ENCODE results near the gene ITGA6. TPM values are rescaled to one million over a fixed set of nuclear protein-coding genes. Genes with fewer than 3 reads are reported as not detected.

Gene ITGA6
- total RNA-seq: 10 to 100 TPM; 24.0 to 38.3 (median 32.1) TPM
- 14.8 TPM for polyA plus RNA-seq
- long read RNA-seq, donor 1, full-length matches to known transcripts: 22 of 47 reads
- long read RNA-seq, donor 1, partial matches to known transcripts: 20 of 47 reads
- long read RNA-seq, donor 1, other reads (novel, unspliced or antisense): 5 of 47 reads
- long read RNA-seq, donor 2, full-length matches to known transcripts: 11 of 16 reads
- long read RNA-seq, donor 2, partial matches to known transcripts: 4 of 16 reads
- long read RNA-seq, donor 2, other reads (novel, unspliced or antisense): 1 of 16 reads
- long read RNA-seq, donor 3, full-length matches to known transcripts: 16 of 51 reads
- long read RNA-seq, donor 3, partial matches to known transcripts: 28 of 51 reads
- long read RNA-seq, donor 3, other reads (novel, unspliced or antisense): 7 of 51 reads
- long read RNA-seq, donor 4, full-length matches to known transcripts: 7 of 13 reads
- long read RNA-seq, donor 4, partial matches to known transcripts: 5 of 13 reads
- long read RNA-seq, donor 4, other reads (novel, unspliced or antisense): 1 of 13 reads

DNA sequence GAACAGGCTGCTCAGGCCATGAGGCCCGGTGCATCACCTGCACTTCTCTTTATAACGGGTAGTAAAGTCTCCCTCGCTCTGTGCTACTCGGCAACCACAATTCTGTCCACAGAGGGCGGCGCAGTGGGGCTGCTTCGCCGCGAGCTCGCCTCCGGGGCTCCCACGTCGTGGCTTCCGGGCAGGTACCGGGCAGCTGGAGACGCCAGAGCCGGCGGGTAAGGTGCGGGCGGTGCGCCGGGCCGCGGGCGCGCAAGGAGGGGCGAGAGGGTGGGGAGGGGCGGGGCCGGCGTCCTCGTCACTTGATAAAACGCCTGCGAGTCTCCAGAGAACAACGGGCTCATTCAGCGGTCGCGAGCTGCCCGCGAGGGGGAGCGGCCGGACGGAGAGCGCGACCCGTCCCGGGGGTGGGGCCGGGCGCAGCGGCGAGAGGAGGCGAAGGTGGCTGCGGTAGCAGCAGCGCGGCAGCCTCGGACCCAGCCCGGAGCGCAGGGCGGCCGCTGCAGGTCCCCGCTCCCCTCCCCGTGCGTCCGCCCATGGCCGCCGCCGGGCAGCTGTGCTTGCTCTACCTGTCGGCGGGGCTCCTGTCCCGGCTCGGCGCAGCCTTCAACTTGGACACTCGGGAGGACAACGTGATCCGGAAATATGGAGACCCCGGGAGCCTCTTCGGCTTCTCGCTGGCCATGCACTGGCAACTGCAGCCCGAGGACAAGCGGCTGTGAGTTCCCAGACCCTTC, at the start of gene ITGA6:
TSS of gene ITGA6 (plus strand) at position 331 of the 734 bp plus-strand sequence.
- intact Hi-C loops (cut with DNase I): no loop called here
- H3K27ac ChIP-seq (ENCODE audit: low read length): peak within 1 kb of the TSS; percentile 61
- H3K4me1 ChIP-seq (ENCODE audit: control insufficient read depth, insufficient read depth, low read length): no peaks in the 10 kb centered on the region
- no peaks in the 10 kb centered on the region for H3K27me3 ChIP-seq (ENCODE audit: control insufficient read depth, insufficient read depth)
- DNase-seq (peak; percentile 77 to 88 (median 88)), ATAC-seq (peak; percentile 86 to 88)
- H3K4me3 ChIP-seq (ENCODE audit: low read length): peak within 1 kb of the TSS; percentile 59
- no peaks in the 10 kb centered on the region for H3K9me3 ChIP-seq (ENCODE audit: control insufficient read depth, low read length)
- WGBS: under 1% methylated on average over 79 of the region's 79 CpGs

- 41% methylated on average over 8 of the region's 8 CpGs for WGBS
Measured at GRCh38 chr2:172380436-172381274, 46.7 kb upstream of the ITGA6 start.

GRCh38 chr2:172381275-172382027, 45.9 kb upstream of the ITGA6 start:
- 71% methylated on average over 3 of the region's 3 CpGs for WGBS
- Histone ChIP-seq H3K27me3 (ENCODE audit: control insufficient read depth, insufficient read depth) (no peaks in the 10 kb centered on the region), H3K4me1 (ENCODE audit: control insufficient read depth, insufficient read depth, low read length) (peaks cover 7% of the 10 kb centered on the region), H3K4me3 (ENCODE audit: low read length) (no peak overlapping the region), H3K9me3 (ENCODE audit: control insufficient read depth, low read length) (no peaks in the 10 kb centered on the region), H3K27ac (ENCODE audit: low read length) (no peak overlapping the region)
- DNase-seq: no peak
- no peak for ATAC-seq
- intact Hi-C loops (cut with DNase I): no loop called here

More at GRCh38 chr2:172380436-172381274, 46.7 kb upstream of the ITGA6 start:
- peaks cover 7% of the 10 kb centered on the region for H3K4me1 ChIP-seq (ENCODE audit: control insufficient read depth, insufficient read depth, low read length)
- no peak overlapping the region for H3K27ac ChIP-seq (ENCODE audit: low read length)
- intact Hi-C loops (cut with DNase I): no loop called here
- no peaks in the 10 kb centered on the region for H3K9me3 ChIP-seq (ENCODE audit: control insufficient read depth, low read length)
- DNase-seq: no peak
- no peaks in the 10 kb centered on the region for H3K27me3 ChIP-seq (ENCODE audit: control insufficient read depth, insufficient read depth)
- H3K4me3 ChIP-seq (ENCODE audit: low read length): no peak overlapping the region
- no peak for ATAC-seq

DNA sequence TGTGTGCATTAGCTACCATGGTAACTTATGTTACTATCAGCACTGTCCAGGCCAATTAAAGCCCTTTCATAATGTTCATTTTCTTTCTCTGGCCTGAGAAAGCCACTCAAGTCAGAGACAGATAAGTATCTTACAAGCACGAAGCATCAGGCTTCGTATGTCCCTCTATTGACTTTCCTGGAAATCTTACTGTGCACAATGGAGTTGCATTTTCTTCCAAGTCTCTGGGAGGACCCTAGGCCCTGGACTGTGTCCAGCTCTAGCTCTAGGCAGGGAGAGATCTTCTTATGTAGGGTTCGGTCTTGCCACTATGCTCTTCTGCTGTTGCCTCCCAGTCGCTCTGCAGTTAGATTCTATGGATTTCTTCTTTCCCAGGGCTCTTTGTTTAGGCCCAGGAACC, 40.0 kb upstream of the ITGA6 start:
- DNase-seq (no peak), ATAC-seq (no peak)
- H3K4me3 ChIP-seq (ENCODE audit: low read length): no peak overlapping the region
- intact Hi-C loops (cut with DNase I): no loop called here
- no peaks in the 10 kb centered on the region for H3K4me1 ChIP-seq (ENCODE audit: control insufficient read depth, insufficient read depth, low read length)
- H3K9me3 ChIP-seq (ENCODE audit: control insufficient read depth, low read length): no peaks in the 10 kb centered on the region
- no peak overlapping the region for H3K27ac ChIP-seq (ENCODE audit: low read length)
- H3K27me3 ChIP-seq (ENCODE audit: control insufficient read depth, insufficient read depth): no peaks in the 10 kb centered on the region
- WGBS: 55% methylated on average over 4 of the region's 4 CpGs

- Histone ChIP-seq H3K4me3 (ENCODE audit: low read length) (no peak overlapping the region), H3K4me1 (ENCODE audit: control insufficient read depth, insufficient read depth, low read length) (no peaks in the 10 kb centered on the region), H3K27ac (ENCODE audit: low read length) (peak overlapping the region; percentile 42), H3K9me3 (ENCODE audit: control insufficient read depth, low read length) (no peaks in the 10 kb centered on the region), H3K27me3 (ENCODE audit: control insufficient read depth, insufficient read depth) (no peaks in the 10 kb centered on the region)
- no peak for DNase-seq
- intact Hi-C loops (cut with DNase I): no loop called here
- WGBS: 65% methylated on average over 4 of the region's 4 CpGs
- ATAC-seq: no peak
Measured at GRCh38 chr2:172389685-172390339, 37.6 kb upstream of the ITGA6 start.

GRCh38 chr2:172394002-172394401, 33.4 kb upstream of the ITGA6 start:
- intact Hi-C loops (cut with DNase I): no loop called here
- no peak overlapping the region for H3K27ac ChIP-seq (ENCODE audit: low read length)
- WGBS: 58% methylated on average over 1 of the region's 1 CpG
- ATAC-seq (peak; percentile 60 to 71), DNase-seq (no peak)
- no peaks in the 10 kb centered on the region for H3K9me3 ChIP-seq (ENCODE audit: control insufficient read depth, low read length)
- no peaks in the 10 kb centered on the region for H3K27me3 ChIP-seq (ENCODE audit: control insufficient read depth, insufficient read depth)
- peaks cover 4% of the 10 kb centered on the region for H3K4me1 ChIP-seq (ENCODE audit: control insufficient read depth, insufficient read depth, low read length)
- no peak overlapping the region for H3K4me3 ChIP-seq (ENCODE audit: low read length)

- ATAC-seq (peak in 1 of 2 donors; percentile 55), DNase-seq (no peak)
- 37% methylated on average over 3 of the region's 3 CpGs for WGBS
- Histone ChIP-seq H3K9me3 (ENCODE audit: control insufficient read depth, low read length) (no peaks in the 10 kb centered on the region), H3K4me1 (ENCODE audit: control insufficient read depth, insufficient read depth, low read length) (peaks cover 4% of the 10 kb centered on the region), H3K4me3 (ENCODE audit: low read length) (no peak overlapping the region), H3K27ac (ENCODE audit: low read length) (no peak overlapping the region), H3K27me3 (ENCODE audit: control insufficient read depth, insufficient read depth) (no peaks in the 10 kb centered on the region)
- intact Hi-C loops (cut with DNase I): no loop called here
Measured at GRCh38 chr2:172395503-172395902, 31.9 kb upstream of the ITGA6 start.

GRCh38 chr2:172397148-172397834, 30.1 kb upstream of the ITGA6 start:
- peaks cover 4% of the 10 kb centered on the region for H3K4me1 ChIP-seq (ENCODE audit: control insufficient read depth, insufficient read depth, low read length)
- H3K9me3 ChIP-seq (ENCODE audit: control insufficient read depth, low read length): no peaks in the 10 kb centered on the region

DNA sequence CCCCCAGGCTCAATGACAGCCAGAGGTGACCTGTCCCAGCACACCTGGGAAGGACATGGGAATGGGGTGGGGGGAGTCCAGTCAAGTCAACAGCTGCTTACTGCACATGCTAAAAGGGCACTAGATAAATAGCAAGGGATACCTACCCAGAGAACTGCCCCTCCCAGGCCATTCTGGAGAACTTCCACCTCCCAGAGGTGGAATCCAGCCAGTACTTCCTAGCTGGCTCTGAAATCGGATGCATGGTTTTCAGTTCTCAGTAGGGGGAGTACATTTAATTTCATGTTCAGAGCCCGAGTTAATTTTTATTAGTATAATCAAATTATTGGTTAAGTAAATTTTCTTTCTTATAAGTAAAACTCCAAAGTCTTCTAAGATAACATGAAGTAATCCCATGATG, 28.9 kb upstream of the ITGA6 start:
- no peak for ATAC-seq
- WGBS: 60% methylated on average over 2 of the region's 2 CpGs
- Histone ChIP-seq H3K9me3 (ENCODE audit: control insufficient read depth, low read length) (no peaks in the 10 kb centered on the region), H3K4me3 (ENCODE audit: low read length) (no peak overlapping the region), H3K4me1 (ENCODE audit: control insufficient read depth, insufficient read depth, low read length) (peaks cover 4% of the 10 kb centered on the region), H3K27me3 (ENCODE audit: control insufficient read depth, insufficient read depth) (no peaks in the 10 kb centered on the region), H3K27ac (ENCODE audit: low read length) (no peak overlapping the region)
- intact Hi-C loops (cut with DNase I): no loop called here
- DNase-seq: peak in 1 of 3 donors; percentile 48

More at GRCh38 chr2:172397148-172397834, 30.1 kb upstream of the ITGA6 start:
- no peak overlapping the region for H3K4me3 ChIP-seq (ENCODE audit: low read length)
- DNase-seq (peak in 1 of 3 donors; percentile 16), ATAC-seq (peak in 1 of 2 donors; percentile 34)
- intact Hi-C loops (cut with DNase I): no loop called here
- H3K27ac ChIP-seq (ENCODE audit: low read length): peak overlapping the region; percentile 23
- 52% methylated on average over 6 of the region's 6 CpGs for WGBS
- H3K27me3 ChIP-seq (ENCODE audit: control insufficient read depth, insufficient read depth): no peaks in the 10 kb centered on the region

All from right cardiac atrium (tissue), 5 donors.